G401 (cell line): ENCODE measurements around the gene PTPN23. TPM values are rescaled to one million over a fixed set of nuclear protein-coding genes. Genes with fewer than 3 reads are reported as not detected.

ENCODE experiments used
- DNase-seq: peaks from one replicate; pipeline ENCODE4 v3.0.0-alpha.2; 2015; ENCODE audit warnings: low spot score
- in situ Hi-C: cut with HindIII; loops from 2 replicates; pipeline ENCODE4 v1.10.0; 2016; ENCODE audit warnings: low sequenced_read_pairs, mixed read lengths
- total RNA-seq: library from RNA; depleted of rRNA; stranded (reverse); fragments of >200 nt; shearing (Covaris generic); gene quantifications from 2 replicates; pipeline ENCODE4 v1.2.3, GENCODE V29; 2014

The PTPN23 gene
- total RNA-seq, 1 experiment from 2014 or later, result 9.0 TPM

DNA sequence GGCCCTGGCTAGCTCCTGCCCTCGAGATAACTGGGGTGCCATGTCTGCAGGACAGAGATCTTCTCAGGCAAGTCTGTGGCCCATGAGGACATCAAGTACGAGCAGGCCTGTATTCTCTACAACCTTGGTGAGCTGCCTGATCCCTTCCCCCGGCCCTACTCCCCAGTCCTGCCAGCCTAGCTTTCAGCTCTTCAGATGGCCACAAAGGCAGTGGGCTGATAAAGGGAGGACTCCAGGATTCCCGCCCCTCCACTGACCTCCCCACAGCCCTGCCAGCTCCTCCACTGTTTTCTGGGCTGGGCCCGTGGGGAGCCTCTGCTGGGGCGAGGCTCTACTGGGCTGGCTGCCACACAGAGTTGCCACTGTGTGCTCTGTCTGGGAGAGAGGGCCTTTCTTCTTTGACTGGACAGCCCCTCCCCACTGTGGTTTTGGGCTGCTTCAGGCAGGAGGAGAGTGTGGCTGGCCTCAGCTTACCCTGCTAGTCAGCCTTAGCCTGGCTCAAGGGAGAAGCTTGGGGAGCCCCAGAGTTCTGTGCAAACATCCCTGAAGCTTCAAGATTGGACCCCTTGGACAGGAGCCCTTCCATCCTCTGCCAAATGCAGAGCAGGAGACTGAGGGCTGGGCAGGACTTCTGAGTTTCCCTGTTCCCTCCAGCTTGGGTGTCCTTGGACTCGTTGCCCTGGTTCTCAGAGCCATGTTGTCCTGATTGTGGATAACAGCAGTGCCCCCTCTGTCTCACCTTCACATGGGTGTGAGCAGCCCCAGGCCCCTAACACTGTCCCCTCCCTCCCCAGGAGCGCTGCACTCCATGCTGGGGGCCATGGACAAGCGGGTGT is 24.4 kb downstream of the PTPN23 start:
- in situ Hi-C loops, result no loop called here
- DNase-seq, result peak; percentile 42

- in situ Hi-C loops, result no loop called here
- no peak for DNase-seq
Observed at GRCh38 chr3:47405820-47406761, 25.3 kb downstream of the PTPN23 start.

GRCh38 chr3:47406762-47407149 is 25.9 kb downstream of the PTPN23 start:
- no peak for DNase-seq
- in situ Hi-C loops, result no loop called here

GRCh38 chr3:47407237-47407636 is 26.4 kb downstream of the PTPN23 start:
- in situ Hi-C loops, result no loop called here

GRCh38 chr3:47407896-47408838 is 27.3 kb downstream of the PTPN23 start:
- in situ Hi-C loops, result no loop called here
- no peak for DNase-seq

More at GRCh38 chr3:47407237-47407636, 26.4 kb downstream of the PTPN23 start:
- DNase-seq, result no peak

GRCh38 chr3:47408839-47409229 is 28.0 kb downstream of the PTPN23 start:
- no peak for DNase-seq
- in situ Hi-C loops, result no loop called here

DNA sequence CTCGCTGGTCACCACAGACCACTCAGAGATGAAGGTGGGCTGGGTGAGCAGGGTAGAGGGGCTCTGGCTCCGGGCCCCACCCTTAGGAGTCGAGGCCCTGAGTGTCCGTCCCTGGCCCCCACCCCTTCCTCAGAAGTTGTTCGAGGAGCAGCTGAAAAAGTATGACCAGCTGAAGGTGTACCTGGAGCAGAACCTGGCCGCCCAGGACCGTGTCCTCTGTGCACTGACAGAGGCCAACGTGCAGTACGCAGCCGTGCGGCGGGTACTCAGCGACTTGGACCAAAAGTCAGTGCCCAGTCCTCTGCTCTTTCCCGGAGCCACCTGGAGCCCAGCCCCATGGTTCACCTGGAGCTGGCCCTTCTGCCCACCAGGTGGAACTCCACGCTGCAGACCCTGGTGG is 28.5 kb downstream of the PTPN23 start:
- in situ Hi-C loops, result no loop called here
- no peak for DNase-seq

GRCh38 chr3:47409688-47410416 is 29.0 kb downstream of the PTPN23 start:
- peak; percentile 42 for DNase-seq
- in situ Hi-C loops, result no loop called here

DNA sequence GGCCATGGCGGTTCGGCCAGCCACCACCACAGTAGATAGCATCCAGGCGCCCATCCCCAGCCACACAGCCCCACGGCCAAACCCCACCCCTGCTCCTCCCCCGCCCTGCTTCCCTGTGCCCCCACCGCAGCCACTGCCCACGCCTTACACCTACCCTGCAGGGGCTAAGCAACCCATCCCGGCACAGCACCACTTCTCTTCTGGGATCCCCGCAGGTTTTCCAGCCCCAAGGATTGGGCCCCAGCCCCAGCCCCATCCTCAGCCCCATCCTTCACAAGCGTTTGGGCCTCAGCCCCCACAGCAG is 29.5 kb downstream of the PTPN23 start:
- DNase-seq, result no peak
- in situ Hi-C loops, result no loop called here

- in situ Hi-C loops, result no loop called here
- DNase-seq, result no peak
Observed at GRCh38 chr3:47410801-47411646, 30.2 kb downstream of the PTPN23 start.

- no peak for DNase-seq
- in situ Hi-C loops, result no loop called here
Observed at GRCh38 chr3:47411696-47412452, 31.1 kb downstream of the PTPN23 start.

DNA sequence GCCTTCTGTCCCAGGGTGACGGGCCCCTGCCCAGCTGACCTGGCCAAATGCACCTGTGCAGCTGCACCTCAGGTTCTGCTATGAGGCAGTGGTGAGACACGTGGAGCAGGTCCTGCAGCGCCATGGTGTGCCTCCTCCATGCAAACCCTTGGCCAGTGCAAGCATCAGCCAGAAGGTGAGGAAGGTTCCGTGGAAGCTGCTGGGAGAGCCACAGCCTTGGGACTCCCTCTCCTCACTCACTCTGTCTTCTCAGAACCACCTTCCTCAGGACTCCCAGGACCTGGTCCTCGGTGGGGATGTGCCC is 31.6 kb downstream of the PTPN23 start:
- no peak for DNase-seq
- in situ Hi-C loops, result no loop called here

- in situ Hi-C loops, result no loop called here
- no peak for DNase-seq
Observed at GRCh38 chr3:47412842-47413520, 32.2 kb downstream of the PTPN23 start.

GRCh38 chr3:47413751-47414150 is 32.9 kb downstream of the PTPN23 start:
- in situ Hi-C loops, result no loop called here
- no peak for DNase-seq

DNA sequence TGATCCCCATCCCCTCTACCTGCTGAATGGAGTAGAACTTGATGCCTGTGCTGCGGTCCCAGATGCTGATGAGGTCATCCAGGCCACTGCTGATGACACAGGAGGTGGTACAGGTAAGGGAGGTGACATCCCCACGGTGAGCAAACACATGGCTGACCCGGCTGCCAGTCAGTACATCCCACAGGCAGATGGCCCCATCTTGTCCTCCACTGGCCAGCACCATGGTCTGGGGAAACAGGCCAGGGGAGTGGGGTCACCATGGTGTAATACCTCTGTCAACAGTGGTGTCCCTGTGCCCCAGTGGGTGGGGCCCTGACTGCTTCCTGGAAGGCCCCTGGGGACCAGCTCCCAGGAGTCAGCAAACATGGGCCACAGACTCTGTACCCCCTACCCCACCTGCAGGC is 33.3 kb downstream of the PTPN23 start:
- no peak for DNase-seq
- in situ Hi-C loops, result no loop called here

- in situ Hi-C loops, result no loop called here
- no peak for DNase-seq
Observed at GRCh38 chr3:47414666-47415587, 34.1 kb downstream of the PTPN23 start.
